Endothelial cell of umbilical vein (primary cell): ENCODE results near the gene PCDHGA10.
A peak's percentile ranks its signal among the peaks of the same experiment; 100 is the strongest.

Source experiments
- EZH2 ChIP-seq: IDR thresholded peaks from 2 replicates; pipeline ENCODE4 v1.6.1; 2012; ENCODE audit warnings: borderline replicate concordance, low read depth, mild to moderate bottlenecking, moderate library complexity, low read length, inconsistent platforms; ENCODE audit not compliant: severe bottlenecking
- FOS ChIP-seq: IDR thresholded peaks from 2 replicates; pipeline ENCODE4 v1.6.1; 2011; ENCODE audit warnings: mild to moderate bottlenecking, low read length, moderate library complexity, borderline replicate concordance; ENCODE audit not compliant: insufficient read depth
- GATA2 ChIP-seq: IDR thresholded peaks from 2 replicates; pipeline ENCODE4 v1.7.0; 2011; ENCODE audit warnings: low read depth, mild to moderate bottlenecking, moderate library complexity, mixed read lengths, low read length; ENCODE audit not compliant: insufficient read length, insufficient read depth
- JUN ChIP-seq: IDR thresholded peaks from 2 replicates; pipeline ENCODE4 v1.6.1; 2011; ENCODE audit warnings: borderline replicate concordance, low read depth; ENCODE audit not compliant: insufficient read length, insufficient read depth
- MYC ChIP-seq: IDR thresholded peaks from one replicate; pipeline ENCODE4 v1.6.1; 2011; ENCODE audit warnings: mild to moderate bottlenecking, low read depth, low read length
- POLR2A ChIP-seq: IDR thresholded peaks from 2 replicates; pipeline ENCODE4 v1.6.1; 2012; ENCODE audit warnings: low read depth, mild to moderate bottlenecking, control low read depth, low read length
- POLR2AphosphoS5 ChIP-seq: IDR thresholded peaks from 2 replicates; pipeline ENCODE4 v1.6.1; 2012; ENCODE audit warnings: low read depth, mild to moderate bottlenecking, control low read depth, low read length, moderate library complexity; ENCODE audit not compliant: insufficient read depth
- TF ChIP-seq, protein P1 (sequence below), 2 donors: IDR thresholded peaks; 1 replicate in 1 of 2; 2 replicates in 1 of 2; pipeline ENCODE4 v1.5.1; 2011; ENCODE audit warnings: low read length in 2 of 2, mild to moderate bottlenecking in 2 of 2, moderate library complexity in 2 of 2, control low read depth in 1 of 2, inconsistent platforms in 1 of 2, low read depth in 1 of 2; ENCODE audit not compliant: insufficient read depth in 1 of 2; ENCODE audit errors: extremely low read depth in 1 of 2
- TF ChIP-seq, protein P2 (sequence below): IDR thresholded peaks from 2 replicates; pipeline ENCODE4 v1.6.1; 2011; ENCODE audit not compliant: insufficient read depth, insufficient read length

DNA sequence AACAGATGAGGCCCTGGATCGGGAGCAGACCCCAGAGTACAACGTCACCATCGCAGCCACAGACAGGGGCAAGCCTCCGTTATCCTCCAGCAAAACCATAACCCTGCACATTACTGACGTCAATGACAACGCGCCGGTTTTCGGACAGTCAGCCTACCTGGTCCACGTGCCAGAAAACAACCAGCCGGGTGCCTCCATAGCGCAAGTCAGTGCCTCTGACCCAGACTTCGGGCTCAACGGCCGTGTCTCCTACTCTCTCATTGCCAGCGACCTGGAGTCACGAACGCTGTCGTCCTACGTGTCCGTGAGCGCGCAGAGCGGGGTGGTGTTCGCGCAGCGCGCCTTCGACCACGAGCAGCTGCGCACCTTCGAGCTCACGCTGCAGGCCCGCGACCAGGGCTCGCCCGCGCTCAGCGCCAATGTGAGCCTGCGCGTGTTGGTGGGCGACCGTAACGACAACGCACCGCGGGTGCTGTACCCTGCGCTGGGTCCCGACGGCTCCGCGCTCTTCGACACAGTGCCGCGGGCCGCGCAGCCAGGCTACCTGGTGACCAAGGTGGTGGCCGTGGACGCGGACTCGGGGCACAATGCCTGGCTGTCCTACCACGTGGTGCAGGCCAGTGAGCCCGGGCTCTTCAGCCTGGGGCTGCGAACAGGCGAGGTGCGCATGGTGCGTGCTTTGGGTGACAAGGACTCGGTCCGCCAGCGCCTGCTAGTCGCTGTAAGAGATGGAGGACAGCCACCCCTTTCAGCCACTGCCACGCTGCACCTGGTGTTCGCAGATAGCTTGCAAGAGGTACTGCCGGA, 6.5 kb downstream of the PCDHGA10 start:
- no peak for TF ChIP-seq MYC
- no peak for TF ChIP-seq JUN
- TF ChIP-seq, protein P1, sequence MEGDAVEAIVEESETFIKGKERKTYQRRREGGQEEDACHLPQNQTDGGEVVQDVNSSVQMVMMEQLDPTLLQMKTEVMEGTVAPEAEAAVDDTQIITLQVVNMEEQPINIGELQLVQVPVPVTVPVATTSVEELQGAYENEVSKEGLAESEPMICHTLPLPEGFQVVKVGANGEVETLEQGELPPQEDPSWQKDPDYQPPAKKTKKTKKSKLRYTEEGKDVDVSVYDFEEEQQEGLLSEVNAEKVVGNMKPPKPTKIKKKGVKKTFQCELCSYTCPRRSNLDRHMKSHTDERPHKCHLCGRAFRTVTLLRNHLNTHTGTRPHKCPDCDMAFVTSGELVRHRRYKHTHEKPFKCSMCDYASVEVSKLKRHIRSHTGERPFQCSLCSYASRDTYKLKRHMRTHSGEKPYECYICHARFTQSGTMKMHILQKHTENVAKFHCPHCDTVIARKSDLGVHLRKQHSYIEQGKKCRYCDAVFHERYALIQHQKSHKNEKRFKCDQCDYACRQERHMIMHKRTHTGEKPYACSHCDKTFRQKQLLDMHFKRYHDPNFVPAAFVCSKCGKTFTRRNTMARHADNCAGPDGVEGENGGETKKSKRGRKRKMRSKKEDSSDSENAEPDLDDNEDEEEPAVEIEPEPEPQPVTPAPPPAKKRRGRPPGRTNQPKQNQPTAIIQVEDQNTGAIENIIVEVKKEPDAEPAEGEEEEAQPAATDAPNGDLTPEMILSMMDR (IDR thresholded peaks at IDR 0.05; ENCODE audit: extremely low read depth in 1 of 2, insufficient read depth in 1 of 2, low read depth in 1 of 2, low read length in 2 of 2): no peak
- no peak for TF ChIP-seq POLR2A
- TF ChIP-seq, protein P2, sequence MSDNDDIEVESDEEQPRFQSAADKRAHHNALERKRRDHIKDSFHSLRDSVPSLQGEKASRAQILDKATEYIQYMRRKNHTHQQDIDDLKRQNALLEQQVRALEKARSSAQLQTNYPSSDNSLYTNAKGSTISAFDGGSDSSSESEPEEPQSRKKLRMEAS: no peak
- TF ChIP-seq POLR2AphosphoS5: no peak
- no peak for TF ChIP-seq FOS
- TF ChIP-seq EZH2: peak; percentile 93
- TF ChIP-seq GATA2: no peak
